Nucleus accumbens (tissue), 56 donors: ENCODE measurements around the gene APCDD1L.
"Not testable (repeated sequence)": the region's sequence is repeated elsewhere in the genome, so short reads cannot be mapped to it uniquely, and the experiment has no call there.

Source experiments
- DNase-seq, 56 donors: peaks; one replicate each; lab custom pipeline; 2025; lab: John Stamatoyannopoulos, UW

APCDD1L gene

DNA sequence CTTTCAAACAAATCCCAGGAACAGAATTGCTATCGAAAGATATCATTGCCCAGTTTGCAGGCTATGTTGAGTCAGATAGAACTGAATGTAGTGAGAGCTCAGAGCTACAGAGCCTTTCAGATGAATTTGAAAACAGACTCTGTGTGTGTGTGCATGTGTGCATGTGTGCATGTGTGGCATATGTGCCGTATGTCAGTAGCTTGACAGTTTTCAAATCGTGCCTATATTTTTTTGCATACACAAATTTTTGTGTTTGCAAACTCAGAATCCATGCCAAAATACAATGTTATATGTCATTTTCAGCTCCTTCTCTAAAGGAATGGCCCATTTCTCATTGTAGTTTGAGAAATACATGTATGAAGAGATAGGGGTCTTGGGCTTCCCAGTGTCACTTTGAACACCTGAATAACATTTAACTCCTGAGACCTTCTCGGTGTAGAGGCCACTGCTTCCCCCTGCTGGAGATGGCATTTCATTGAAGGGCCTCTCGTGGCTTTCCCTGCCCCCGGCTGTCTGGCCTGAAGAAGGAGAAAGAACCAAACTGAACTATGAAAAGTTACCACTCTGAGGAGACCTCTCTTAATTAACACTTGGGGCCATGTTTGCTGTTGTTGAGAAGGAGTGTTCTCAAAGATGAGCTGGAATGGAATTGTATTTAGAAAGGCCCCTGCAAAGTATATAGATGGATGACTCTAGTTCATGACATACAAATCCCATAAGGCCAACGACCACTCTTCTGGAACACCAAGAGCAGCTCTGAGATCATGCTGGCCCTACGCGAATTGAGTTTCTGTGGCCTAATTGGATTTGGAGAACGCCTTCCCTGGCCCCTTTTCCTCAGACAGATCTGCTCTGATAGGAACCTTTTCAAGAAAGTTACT, 67.4 kb downstream of the APCDD1L start:
- peak in 11 of 56 donors; percentile 3 to 35 (median 14) for DNase-seq

DNA sequence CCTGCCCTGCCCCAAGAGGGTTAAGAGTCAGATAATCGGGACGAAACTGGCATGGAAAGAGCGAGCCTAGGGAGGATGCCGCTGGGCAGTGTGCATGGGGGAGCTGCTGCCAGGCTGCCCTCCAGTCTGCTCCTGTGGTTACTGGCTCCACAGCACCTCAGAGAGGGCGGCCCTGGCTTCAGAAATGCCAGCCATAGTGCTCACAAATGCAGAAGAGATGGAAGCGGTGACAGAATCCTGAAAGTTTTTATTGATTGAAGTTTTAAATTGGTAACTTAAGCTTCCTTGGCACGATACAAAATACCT, 68.3 kb downstream of the APCDD1L start:
- DNase-seq = no peak

DNA sequence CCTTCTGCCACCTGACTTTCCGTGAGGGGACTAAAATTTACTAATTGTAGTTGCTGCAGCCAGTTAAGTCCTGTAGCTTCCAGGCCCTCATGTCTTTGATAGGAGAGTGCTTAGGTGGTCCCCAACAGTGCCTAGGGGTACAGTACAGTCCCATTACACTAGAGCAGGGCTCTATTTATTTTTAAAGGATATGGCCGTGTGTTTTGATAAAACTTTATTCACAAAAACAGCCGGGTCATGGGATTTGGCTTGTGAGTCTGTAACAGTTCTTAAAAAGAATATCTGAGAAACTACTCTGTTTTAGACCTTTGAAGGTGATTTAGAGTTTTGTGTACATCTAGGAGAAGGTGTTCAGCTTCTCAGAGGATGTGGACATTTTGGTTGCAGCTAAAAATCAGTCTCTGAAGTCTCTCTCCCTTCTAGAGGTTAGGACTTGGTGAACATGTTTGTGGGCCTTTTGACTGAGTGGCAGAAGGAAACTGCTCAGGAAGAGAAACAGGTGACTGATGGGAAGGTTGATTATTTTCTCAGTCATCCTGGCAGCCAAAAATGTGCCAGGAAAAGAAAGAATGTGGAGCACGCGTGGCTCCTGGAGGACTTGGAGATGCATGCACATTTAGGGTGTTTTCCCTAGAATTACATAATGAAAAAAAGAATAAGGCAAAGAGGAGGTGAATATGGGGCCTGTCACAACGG, 68.8 kb downstream of the APCDD1L start:
- DNase-seq = no peak

DNA sequence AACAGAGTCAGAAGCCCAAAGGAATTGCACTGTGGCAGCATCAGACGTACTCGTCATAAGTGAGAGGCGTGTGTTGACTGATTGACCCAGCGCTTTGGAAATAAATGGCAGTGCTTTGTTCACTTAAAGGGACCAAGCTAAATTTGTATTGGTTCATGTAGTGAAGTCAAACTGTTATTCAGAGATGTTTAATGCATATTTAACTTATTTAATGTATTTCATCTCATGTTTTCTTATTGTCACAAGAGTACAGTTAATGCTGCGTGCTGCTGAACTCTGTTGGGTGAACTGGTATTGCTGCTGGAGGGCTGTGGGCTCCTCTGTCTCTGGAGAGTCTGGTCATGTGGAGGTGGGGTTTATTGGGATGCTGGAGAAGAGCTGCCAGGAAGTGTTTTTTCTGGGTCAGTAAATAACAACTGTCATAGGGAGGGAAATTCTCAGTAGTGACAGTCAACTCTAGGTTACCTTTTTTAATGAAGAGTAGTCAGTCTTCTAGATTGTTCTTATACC, 70.4 kb downstream of the APCDD1L start:
- DNase-seq = no peak

DNA sequence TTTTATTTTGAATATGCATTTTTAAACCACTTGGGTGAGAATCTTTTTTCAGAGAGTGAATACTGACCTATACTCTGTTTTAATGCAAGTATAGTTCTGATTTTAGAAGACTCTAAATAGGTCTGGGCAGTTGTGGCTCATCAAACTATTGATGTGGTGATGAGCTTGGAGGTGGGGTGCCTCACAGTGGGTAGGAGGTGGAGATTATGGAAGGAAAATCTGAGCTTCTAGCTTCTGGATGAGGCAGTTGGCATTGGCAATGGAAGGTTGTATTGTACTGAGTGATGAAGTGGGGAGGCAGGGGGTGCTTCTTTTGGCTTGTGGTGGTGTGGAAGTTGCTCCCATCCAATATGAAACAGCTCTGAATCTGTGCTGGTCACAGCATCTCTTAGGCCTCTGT, 73.5 kb downstream of the APCDD1L start:
- DNase-seq = no peak

DNA sequence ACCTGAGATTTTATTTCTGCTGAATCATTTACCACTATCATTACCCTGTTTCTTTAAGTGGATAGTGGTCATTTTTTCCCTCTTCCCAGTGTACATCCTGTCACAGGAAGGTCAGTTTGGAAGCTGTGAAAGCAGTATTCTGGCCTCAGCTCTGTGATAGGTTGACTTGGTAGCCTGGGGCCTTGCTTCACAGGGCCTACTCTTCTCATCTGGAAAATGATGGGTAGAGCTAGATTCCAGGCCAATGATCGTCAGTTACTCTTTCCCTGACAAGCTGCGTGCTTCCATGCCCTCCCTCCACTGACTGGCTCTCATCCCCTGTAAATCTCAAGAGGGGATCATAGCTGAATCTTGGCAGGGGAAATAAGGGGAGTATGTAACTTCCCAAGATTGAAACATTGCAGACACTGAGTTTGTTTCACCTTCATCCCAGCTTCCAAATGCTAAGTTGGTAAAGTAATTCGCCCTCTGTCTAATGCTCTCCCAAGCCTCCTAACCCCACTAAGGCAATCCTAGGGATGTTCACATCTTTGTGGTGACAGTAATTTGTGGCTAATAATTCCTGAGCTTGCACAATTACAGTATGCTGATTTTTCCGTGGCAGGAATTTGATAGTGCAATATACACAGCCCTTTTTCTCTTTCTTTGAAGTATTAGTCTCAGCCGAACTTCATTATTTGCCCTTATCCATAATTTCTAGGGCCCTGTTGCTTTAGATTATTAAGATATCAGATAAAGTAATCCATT, 75.0 kb downstream of the APCDD1L start:
- DNase-seq = no peak

DNA sequence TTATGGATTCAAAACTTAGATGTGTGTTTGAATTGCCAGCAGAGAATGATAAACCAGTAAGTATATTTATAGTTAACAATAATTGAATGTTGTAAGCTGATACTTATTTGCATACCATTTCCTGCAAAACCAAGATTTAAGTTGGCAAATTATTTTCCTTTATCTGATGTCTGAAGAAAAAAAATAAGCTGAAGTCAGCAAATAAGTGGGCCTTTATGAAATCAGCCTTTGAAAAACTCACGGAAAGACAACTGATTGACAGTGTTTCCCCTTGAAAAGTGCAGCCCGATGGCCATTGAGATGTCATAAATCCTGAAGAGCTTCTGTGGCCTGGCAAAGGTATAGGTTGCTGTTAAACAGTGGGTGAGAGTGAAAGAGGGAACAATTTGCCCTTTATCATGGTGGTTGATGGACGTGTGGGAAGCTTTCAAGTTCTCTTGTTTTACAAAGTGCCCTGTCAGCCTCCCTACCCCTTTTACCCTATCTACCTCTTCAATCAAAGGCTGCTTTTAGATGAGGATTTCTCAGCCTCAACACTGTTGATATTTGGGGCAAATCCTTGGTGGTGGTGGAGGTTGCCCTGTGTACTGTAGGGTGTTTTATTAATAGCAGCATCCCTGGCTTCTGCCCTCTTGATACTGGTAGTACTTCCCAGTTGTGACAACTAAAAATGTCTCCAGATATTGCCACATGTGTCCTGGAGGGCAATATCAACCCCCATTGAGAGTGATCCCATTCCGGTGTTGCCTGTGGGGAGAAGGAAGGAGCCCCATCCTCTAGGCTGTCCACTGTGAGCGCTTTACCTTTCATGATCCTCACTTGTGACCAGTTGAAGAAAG, 76.0 kb downstream of the APCDD1L start:
- no peak for DNase-seq

DNA sequence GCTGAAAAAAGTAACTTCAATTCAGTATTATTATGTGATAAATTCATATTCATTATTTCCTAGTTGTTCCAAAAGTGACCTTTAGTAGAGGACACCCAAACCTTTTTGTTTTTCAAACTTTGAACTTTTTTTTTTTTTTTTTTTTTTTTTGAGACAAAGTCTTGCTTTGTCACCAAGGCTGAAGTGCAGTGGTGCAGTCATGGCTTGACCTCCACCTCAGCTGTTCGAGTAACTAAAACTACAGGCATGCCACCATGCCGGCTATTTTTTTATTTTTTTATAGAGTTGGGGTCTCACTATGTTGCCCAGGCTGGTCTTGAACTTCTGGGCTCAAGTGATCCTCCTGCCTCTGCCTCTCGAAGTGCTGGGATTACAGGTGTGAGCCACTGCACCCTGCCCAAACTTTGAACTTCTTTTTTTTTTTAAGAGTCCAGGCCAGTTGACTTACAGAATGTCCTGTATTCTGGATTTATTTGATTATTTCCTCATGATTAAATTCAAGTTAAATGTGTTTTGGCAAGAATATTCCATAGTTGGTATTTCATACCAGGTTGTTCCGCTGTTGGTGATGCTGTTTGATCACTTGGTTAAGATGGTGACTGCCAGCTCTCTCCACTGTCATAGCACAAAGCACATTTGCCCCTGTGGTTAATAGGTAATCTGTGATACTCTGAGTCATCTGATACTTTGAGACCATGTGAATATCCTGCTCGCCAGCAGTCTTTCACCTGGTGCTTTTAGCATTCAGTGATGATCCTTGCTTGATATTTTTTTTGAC, 78.1 kb downstream of the APCDD1L start:
- no peak for DNase-seq

DNA sequence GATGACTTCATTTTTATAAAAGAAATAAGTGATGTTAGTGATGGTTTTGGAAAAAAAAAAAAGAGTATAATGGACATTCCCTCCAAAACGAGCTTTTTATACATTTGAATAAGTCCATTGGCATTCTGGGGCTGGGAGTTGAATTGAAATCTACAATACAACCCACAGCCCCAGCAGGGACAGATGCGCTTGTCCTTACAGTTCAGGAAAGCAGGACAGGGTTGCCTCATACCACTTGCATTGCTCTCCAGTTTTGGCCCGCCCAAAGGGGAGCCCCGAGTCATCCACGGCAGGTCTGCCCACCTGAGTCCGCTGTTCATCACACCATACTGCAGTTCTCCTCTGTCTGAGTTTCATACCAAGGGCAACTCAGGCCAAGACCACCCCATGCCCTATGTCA, 80.0 kb downstream of the APCDD1L start:
- no peak for DNase-seq

DNA sequence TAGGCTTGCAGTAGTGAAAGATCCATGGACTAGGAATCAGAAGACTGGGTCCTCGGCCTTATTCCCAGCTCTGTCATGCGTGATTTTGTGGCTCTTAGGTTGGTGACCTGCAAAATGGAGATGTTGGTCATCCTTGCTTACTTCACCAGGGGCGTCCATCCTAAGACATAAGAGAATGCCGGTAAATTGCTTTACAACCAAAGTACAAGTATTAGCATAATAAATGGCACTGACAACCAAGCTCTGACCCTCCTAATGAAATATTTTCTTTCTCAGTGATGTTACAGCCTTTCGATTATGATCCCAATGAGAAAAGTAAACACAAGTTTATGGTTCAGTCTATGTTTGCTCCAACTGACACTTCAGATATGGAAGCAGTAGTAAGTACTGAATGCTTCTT, 80.9 kb downstream of the APCDD1L start:
- no peak for DNase-seq

DNA sequence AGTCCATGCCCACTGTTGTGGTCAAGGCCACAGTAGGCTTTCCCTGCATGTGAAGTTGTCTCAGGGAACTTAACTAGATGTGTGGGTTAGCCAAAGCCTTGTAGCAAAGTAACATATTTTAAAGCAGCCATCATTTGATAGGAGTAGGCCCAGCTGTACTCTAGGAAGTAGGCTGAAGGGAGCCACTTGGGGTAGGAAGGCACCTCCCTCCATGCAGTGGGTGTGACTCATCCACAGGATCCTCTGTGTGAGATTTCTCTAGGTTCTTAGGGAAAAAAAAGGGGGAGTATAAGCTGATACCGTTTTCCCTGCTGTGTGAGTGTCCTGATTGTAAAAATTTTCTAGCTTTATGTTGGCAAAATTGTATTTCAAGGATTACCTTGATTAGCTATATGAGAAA, 81.4 kb downstream of the APCDD1L start:
- peak in 7 of 56 donors; percentile 7 to 43 (median 21) for DNase-seq

DNA sequence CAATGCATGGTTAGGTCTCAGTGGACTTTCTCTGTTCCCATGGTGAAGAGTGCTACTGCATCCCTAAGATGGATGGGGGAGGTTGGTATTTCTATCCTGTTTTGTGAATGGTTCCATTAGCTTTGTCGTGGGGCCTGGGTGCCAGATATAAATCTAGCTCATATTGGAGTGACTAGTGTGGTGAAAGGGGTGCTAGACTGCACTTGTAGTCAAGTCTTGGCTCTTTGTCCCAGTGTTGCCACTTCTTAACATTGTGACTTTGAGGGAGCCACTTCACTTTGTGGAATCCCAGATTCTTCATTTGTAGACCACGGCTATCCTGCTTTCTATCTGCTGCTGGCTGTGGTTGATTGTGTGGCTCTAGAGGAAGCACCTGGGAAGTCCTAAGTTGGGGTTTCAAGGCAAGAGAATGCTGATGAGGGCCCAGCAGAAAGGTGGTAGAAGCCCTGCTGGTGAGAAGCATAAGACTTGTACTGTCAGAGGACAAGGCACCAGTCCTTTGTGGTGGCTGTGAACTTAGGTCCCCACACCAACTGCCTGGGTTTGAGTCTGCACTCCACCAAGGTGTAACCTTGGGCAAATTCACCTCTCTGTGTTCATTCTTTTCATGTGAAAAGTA, 82.1 kb downstream of the APCDD1L start:
- DNase-seq = no peak

DNA sequence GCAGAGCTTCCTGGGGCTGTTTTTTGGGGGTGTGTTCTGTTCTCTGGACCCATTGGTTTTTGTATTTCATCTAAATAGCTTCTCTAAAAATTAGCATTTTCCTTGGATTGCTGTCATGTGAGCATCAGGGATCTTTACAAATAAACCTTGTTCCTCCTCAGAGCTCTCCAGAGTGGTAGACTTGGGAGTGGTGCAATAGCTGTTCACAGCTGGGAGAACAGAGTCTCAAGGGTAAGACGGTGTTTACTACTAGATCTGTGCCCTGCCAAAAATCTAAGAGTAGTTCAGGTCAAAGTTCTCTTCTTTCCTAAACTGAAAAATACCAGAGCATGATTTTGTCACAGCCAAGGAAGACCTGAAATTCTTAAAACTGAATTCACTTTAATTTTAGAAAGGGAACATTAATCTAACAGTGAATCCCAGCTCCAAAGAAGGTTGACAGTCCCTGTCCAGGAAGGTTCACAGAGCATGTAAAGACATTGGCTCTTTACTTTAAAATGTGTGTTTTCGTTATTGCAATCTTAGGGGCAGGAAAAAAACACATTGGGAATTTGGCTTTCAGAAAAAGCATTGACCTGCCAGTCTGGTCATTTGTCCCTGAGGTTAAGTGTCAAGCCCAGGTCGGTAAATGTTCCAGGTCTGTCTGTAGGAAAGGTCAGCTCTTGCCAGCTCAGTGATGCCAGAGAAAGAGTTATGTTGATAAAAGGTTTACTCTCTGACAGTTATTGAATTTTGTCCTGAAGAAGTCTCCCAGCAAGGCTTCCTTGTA, 82.8 kb downstream of the APCDD1L start:
- no peak for DNase-seq

DNA sequence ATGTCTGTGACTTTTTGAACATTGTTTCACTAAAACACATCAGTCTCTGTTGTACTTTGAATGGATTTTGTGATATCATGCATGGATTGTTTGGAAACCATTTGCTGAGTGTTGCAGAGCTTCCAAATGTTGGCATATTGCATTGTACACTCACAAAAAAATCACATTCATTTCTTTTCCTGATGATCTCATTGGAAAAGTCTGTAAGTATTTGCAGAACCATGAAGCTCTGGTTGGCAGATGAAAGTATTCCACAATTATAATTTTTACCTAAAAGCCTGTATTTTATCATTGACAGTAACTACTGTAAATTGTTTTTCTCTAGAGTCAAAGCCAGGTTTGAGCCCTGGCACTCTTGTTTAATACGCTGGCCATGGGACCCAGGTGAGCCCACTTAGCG, 84.1 kb downstream of the APCDD1L start:
- DNase-seq = no peak

DNA sequence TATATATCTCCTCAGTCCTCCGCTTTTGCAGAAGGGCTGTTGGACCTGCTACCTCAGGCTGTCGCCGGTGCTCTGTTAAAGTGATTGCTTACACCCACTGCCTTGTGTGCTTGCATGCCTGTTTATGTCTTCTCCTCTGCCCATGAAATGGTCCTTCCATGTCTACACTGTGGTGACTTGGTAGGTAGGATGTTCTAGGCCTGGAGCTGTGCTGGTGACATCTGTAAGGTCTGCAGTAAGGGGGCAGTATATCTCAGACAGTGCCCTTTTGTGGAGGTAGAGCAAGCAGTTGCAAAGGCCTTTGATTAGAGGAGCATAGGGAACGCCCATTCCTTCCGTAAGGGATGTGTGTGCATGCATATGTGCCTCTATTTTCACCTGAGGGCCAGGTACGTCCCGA, 85.9 kb downstream of the APCDD1L start:
- no peak for DNase-seq

DNA sequence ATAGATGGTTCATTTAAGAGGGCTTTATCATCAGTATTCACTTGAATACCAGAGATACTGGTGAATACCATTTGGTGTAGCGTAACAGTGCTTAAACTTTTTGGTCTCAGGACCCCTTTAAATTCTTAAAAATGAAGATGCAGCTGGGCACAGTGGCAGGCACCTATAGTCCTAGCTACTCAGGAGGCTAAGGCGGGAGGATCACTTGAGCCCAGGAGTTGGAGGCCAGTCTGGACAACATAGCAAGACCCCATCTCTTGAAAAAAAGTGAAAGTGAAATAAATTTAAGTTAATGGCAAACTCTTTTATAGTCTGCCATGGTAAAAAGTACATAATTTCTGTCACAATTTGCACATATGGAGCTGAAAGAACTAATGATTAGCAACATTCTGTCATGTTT, 86.8 kb downstream of the APCDD1L start:
- DNase-seq = no peak

DNA sequence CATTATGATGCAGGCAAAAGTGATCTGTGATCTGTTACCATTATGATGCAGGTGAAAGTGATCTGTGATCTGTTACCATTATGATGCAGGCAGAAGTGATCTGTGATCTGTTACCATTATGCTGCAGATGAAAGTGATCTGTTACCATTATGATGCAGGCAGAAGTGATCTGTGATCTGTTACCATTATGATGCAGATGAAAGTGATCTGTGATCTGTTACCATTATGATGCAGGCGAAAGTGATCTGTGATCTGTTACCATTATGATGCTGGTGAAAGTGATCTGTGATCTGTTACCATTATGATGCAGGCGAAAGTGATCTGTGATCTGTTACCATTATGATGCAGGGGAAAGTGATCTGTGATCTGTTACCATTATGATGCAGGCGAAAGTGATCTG, 87.6 kb downstream of the APCDD1L start:
- not testable (repeated sequence) for DNase-seq

DNA sequence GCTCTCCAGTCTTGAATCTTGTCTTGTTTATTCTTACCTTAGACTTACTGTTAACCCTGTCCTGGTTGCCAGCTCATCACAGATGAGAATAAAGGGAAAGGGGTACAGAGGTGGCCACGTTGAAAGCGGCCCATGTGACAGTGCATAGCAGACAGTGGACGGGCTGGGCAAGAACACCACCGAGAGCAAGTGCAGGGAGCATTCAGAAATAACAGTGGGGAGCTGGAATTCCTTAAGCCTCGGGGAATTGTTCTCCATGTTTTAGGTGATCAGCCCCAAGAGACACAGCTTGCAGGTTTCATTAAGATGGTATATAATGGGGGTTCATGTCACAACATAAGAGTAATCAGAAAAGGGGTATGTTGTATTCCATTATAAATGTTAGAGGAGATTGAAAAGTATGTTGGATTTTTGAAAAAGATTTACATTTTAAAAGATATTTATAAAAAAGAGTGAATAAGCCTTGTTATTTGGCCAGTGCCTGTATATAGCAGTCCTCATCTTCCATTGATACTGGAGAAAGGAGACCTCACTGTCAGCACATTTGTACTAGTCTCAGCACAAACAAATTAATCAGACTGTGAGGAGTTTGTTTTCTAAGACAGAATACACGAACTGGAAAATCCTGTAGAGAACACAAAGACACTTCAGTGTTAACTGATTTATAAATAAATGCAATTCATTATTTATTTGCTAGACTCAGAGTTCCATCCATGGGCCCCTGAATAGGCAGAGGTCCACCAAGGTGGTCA, 90.8 kb downstream of the APCDD1L start:
- no peak for DNase-seq
